GM21447 (cell line): ENCODE measurements around the gene NXNL2.

Experiments
- ATAC-seq: cut with Tn5 transposase; IDR thresholded peaks from one replicate; pipeline ENCODE4 v1.9.1; 2021; ENCODE audit not compliant: unreplicated experiment

The NXNL2 gene

DNA sequence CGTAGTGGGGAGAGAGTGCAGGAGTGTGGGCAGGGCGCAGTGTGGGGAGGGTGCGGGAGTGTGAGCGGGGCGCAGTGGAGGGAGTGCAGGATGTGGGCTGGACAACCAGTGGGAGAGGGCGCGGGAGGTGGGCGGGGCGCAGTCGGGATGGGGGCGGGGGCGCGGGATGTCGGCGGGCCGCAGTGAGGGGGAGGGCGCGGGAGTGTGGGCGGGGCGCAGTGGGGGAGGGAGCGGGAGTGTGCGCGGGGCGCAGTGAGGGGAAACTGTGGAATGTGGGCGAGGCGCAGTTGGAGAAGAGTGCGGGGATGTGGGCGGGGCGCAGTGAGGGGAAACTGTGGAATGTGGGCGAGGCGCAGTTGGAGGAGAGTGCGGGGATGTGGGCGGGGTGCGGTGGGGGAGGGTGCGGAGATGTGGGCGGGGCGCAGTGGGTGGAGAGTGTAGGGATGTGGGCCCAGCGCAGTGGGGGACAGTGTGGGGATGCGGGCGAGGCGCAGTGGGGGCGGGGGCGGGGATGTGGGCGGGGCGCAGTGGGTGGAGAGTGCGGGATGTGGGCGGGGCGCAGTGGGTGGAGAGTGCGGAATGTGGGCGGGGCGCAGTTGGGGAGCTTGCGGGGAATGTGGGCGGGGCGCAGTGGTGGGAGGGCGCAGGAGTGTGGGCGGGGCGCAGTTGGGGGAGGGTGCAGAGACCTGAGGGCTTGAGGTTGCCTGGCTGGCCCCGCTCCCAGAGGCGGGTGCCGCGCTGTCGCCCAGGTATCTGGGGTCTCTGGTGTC lies at the start of gene NXNL2:
Gene NXNL2 (plus strand): TSS at position 723 of the 770 bp plus-strand sequence. CDS start 257 bp downstream, outside the sequence.
- no peak for ATAC-seq

DNA sequence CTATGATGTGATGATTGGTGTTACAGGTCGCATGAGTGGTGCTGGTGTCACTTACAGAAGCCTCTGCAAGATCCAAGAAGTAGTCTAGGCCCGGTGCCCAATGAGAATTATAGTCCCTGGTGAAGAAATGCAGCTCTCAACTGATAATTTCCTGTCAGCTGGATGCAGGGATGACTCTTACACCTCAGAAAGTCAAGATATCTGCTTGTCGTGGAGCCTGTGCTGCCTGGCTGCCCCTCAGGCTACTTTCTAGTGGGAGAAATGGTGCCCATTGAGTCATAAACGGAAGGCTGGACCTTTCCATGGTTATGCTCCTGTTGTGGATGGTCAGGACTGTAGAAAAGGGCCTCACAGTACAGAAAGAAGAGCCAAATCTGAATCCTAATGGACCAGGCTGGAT lies 46.8 kb upstream of the NXNL2 start:
- no peak for ATAC-seq

DNA sequence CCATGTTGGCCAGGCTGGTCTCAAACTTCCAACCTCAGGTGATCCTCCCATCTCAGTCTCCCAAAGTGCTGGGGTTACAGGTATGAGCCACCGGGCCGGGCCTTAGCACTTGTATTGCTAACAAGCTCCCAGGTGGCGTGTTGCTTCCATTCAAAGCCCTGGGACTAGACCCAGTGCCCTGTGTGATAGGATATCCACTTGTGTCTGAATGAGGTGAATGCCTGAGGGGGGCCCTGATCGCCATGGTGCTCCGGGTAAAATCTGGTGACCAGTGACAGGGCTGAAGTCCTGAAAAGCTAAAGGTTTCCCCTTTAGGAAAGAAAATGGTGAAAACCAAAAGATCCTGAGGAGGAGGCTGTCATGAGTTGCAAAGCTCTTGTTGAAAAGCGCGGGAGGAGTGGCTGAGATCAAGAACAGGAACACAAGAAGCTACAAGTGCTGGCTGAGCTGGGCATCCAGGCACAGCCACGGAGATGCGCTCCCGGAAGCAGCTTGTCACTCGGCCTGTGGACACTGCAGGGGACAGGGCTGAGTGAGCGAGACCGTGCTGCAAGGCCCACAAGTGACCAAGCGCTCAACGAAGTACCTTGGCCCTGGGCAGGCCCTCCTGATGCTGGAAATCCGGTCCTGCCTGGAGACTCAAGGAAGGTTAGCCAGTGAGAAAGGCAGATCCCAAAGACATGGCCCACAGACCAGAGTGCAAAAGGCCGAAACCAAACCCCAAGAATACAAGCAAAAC lies 39.8 kb upstream of the NXNL2 start:
- no peak for ATAC-seq

GRCh38 chr9:88497224-88497623 lies 37.8 kb upstream of the NXNL2 start:
- no peak for ATAC-seq

DNA sequence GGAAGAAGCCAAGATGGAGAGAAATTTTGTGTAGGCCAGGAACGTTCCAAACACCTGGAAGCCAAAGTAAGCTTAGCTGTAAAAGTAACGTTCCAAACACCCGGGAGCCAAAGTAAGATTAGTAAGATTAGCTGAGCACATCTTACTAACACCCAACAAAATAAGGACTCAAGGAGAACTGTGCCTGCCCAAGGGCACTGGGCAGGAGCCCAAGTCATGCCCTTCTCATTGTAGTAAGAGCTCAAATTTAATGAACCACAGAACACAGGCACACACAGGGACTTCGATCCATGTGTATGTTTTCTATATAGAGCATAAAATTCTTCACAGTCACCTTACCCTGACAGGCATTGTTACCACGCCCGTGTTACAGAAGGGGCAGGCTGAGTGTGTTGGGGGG lies 36.1 kb upstream of the NXNL2 start:
- no peak for ATAC-seq

GRCh38 chr9:88501086-88501485 lies 33.9 kb upstream of the NXNL2 start:
- ATAC-seq: no peak

- ATAC-seq: no peak
Observed at GRCh38 chr9:88502552-88503034, 32.4 kb upstream of the NXNL2 start.

DNA sequence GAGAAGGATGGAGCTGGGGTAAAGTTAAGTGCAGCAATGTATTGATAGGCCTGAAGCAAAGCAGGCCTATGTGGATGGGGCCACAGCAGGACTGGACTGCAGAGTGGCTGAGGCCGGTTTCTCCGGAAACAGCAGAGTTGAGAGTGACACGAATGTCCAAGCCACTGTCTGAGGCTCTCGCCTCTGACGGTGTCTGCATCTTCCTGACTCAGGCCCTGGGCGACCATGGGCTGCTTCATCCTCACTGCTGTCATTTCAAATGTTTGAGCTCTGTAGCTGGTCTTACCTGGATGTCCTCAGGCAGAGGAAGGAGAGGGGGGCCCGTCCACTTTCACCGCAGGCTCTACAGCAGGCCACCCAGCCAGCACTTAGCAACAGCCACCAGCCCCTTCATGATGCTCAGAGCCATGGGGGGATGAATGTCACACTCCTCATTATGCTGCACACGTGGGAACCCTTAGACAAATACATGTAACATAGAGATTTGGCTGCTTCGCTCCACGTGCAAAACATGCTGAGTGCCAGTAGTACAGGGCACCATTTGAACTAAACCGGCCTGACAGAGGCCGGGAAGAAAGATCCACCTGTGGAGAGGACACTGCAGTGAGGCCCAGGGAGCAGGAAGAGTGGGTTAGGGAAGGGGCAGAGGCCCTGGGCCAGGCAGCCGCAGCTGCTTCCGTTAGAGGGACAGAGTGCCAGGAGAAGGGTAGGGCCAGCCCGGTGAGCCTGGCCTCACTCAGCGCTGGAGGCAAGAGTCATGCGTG lies 31.7 kb upstream of the NXNL2 start:
- ATAC-seq: no peak

- no peak for ATAC-seq
Observed at GRCh38 chr9:88503845-88504764, 30.9 kb upstream of the NXNL2 start.

DNA sequence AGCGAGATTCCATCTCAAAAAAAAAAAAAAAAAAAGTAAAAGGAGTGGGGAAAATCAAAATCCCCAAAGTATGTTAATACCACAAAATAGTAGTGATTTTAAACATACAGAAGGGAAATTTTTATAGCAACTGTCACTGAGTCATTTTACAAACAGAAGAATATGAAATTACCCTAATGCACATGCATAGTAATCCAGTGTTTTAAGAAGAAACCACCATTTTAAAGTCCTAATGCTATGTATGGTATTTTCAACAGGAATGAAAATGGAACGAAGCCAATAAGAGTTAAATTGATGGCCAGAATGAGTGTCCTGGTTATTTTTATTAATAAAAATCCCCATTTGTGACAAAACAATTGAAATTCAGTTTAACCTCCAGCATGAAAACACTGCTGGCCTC lies 26.7 kb upstream of the NXNL2 start:
- no peak for ATAC-seq

- ATAC-seq: no peak
Observed at GRCh38 chr9:88511906-88512305, 23.1 kb upstream of the NXNL2 start.

GRCh38 chr9:88514247-88514646 lies 20.7 kb upstream of the NXNL2 start:
- ATAC-seq: no peak

DNA sequence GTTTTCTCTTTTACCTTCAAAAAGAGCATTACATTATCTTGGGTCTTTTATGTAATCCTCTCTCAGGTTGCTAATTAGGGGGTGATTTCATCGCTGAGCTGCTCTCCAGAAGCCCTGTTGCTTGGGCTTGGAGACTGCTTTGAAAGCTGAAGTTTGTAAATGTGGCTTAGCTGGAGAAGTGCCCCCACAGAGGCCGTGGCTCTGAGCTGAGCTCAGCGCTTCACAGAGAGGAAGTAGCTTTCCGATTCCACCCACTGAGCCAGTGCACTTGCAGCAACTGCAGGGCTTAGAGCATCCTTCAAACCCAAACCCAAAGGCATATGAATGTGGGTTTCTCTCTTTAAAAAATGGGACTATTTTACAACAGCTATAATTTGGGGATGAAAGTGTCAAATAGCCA lies 13.7 kb upstream of the NXNL2 start:
- no peak for ATAC-seq

DNA sequence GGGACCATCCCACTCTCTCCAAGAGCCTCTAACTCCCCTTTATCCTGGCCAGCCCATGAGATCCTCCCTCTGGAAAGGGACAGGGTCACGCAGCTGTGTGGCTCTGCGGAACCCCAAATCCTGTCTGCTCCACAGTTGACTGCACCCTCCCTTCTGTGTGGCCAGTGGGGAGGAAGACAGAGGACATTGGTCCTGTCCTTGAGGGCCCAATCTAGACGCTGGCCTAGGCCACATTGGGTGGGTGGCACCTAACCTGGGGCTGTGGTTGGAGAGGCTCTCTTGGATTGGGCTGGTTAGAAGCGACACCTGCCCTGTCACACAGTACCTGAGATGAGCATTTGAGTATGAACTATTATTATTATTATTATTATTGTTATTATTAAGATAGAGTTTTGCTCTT lies 12.6 kb upstream of the NXNL2 start:
- no peak for ATAC-seq

DNA sequence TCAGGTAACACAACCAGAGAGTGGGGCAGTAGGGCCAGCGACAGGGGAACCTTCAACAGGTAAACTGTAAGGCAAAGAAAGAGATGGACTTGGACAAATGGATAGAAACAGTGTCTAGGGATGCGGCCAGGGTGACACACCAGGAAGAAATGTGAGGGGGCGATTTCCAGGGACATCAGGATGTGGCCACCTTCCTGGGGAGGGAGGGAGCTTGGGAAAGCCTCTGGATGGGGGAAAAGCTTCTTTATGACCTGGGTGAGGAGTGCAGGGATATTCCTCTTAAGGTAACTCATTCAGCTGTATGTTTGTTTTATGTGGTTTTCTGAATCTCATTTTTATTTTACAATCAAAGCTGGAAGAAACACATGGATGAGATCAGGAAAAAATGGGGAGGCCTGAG lies 11.9 kb upstream of the NXNL2 start:
- ATAC-seq: no peak

DNA sequence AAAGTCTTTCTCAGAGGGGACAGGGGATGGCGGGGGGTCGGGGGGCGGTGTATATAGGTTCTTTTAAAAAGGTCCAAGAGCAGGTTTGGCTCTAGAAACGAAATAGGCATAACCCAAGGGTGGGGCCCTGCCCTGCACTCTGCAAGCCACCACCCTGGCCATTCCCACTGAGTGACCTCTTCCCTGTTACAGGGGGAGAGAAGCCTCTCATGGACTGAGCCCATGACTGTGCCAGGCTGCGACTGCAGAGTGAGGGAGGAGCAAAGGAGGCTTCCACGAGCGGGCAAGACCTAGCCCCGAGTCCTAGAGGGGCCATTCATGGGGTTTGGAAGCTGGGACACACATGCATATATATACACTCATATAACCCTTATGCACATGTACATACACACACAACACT lies 10.1 kb upstream of the NXNL2 start:
- ATAC-seq: no peak

GRCh38 chr9:88527618-88528017 lies 7.4 kb upstream of the NXNL2 start:
- no peak for ATAC-seq

DNA sequence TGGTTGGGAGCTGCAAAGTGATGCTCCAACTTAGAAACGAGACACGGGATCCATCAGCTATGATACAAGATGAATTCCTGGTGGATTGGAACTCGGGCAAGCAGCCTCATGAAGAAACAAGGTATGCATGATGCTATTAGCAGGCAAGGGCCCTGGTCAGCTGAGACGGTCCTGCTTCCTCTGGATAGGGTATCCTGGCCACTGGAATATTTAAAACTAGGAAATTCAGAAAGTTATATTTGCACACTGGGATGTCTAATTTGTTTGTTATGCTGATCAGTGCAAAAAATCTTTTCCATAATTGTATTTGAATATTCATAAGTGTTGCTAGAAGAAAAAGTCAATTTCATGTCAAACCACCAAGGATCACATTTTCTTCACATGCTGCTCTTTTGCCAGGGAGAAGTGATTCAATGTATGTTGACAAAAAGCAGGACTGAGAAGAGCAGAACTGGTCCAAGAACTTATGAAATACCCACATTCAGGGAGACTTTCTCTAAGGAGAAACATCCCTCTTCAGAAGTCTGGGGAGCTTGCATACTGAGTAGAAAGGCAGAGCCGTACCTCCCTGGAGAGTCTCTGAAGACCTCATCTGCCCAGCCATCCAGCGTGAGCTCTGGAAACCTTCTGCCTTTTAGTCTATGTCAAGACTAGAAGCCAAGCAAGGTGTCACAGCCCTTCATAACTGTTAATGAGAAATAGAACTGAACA lies 6.7 kb upstream of the NXNL2 start:
- ATAC-seq: no peak

- no peak for ATAC-seq
Observed at GRCh38 chr9:88529496-88529895, 5.5 kb upstream of the NXNL2 start.

GRCh38 chr9:88530051-88530450 lies 4.9 kb upstream of the NXNL2 start:
- no peak for ATAC-seq
